HepG2 (cell line): Measurements from ENCODE around the gene PTGDR2. TPM values are rescaled to one million over a fixed set of nuclear protein-coding genes. Genes with fewer than 3 reads are reported as not detected.

Source experiments
- ATAC-seq: fragments of 200-7000 bp; cut with Tn5 transposase; 3 replicates; pipeline ENCODE4 v1.9.1; 2020; ENCODE audit warnings: mild to moderate bottlenecking, moderate library complexity
- BruUV-seq: library from RNA; stranded (reverse); fragments of 400-500 nt; replicated peaks from 2 replicates; lab custom pipeline; 2021; lab: Mats Ljungman, UMichigan
- CTCF ChIA-PET: fragments of 300-600 bp; formaldehyde crosslinking; extraction: SDS; loops from one replicate; lab custom pipeline; 2021; ENCODE audit warnings: low total read pairs, inconsistent platforms, low intra/inter-chr PET ratio; lab: Yijun Ruan, JAX
- POLR2A ChIA-PET: fragments of 350-600 bp; sonication (Branson Sonifier 250); formaldehyde crosslinking; loops from one replicate; lab custom pipeline; 2020; ENCODE audit warnings: antibody characterized with exemption, inconsistent platforms; lab: Yijun Ruan, JAX
- DNase-seq: peaks from one replicate; pipeline ENCODE4 v3.0.0-alpha.2; 2015; ENCODE audit warnings: low spot score
- FAIRE-seq: peaks from 3 replicates; lab custom pipeline; 2011; peaks lifted over from hg19 to GRCh38; lab: Jason Lieb, UNC
- H2AFZ ChIP-seq: one replicate; pipeline ENCODE4 v1.6.1; 2011; ENCODE audit warnings: low read length, inconsistent platforms
- H3K27ac ChIP-seq: fragments of 300-600 bp; 3 replicates; pipeline ENCODE4 v1.8.0; 2011; ENCODE audit warnings: mixed run types, mild to moderate bottlenecking, mixed read lengths, low read length, inconsistent platforms; ENCODE audit not compliant: insufficient read depth; ENCODE audit errors: extremely low read length
- H3K27me3 ChIP-seq, 2 experiments: fragments of 200-600 bp in 1 of 2; 2 replicates in 1 of 2; 3 replicates in 1 of 2; pipeline versions ENCODE4 v1.6.0 to v1.8.0; 2011; ENCODE audit warnings: low read length in 2 of 2, mild to moderate bottlenecking in 2 of 2, moderate library complexity in 2 of 2, inconsistent platforms in 1 of 2; ENCODE audit not compliant: insufficient read depth in 2 of 2, control insufficient read depth in 1 of 2
- H3K36me3 ChIP-seq, 2 experiments: fragments of 200-600 bp in 1 of 2; replicated peaks in 1 of 2; 2 replicates in 1 of 2; 3 replicates in 1 of 2; pipeline versions ENCODE4 v1.5.1 to v1.8.0; 2011; ENCODE audit warnings: low read length in 2 of 2, inconsistent platforms in 1 of 2; ENCODE audit not compliant: insufficient read depth in 2 of 2, control insufficient read depth in 1 of 2
- H3K4me1 ChIP-seq: 2 replicates; pipeline ENCODE4 v1.5.1; 2012; ENCODE audit warnings: low read length, inconsistent platforms; ENCODE audit not compliant: insufficient read depth
- H3K4me2 ChIP-seq: 2 replicates; pipeline ENCODE4 v1.6.0; 2011; ENCODE audit warnings: low read depth, low read length, inconsistent platforms
- H3K4me3 ChIP-seq, 3 experiments: fragments of 200-600 bp in 1 of 3; sonication (generic), shearing (Covaris generic) in 1 of 3; replicated peaks in 1 of 3; 2 replicates each; pipeline ENCODE4 v1.5.1; 2011 to 2016; ENCODE audit warnings: low read length in 3 of 3, inconsistent platforms in 2 of 3, low read depth in 2 of 3, mild to moderate bottlenecking in 2 of 3, control low read depth in 1 of 3, mixed read lengths in 1 of 3; ENCODE audit not compliant: insufficient read depth in 1 of 3
- H3K79me2 ChIP-seq: one replicate; pipeline ENCODE4 v1.6.1; 2011; ENCODE audit warnings: low read length, inconsistent platforms; ENCODE audit not compliant: insufficient read depth
- H3K9ac ChIP-seq: 2 replicates; pipeline ENCODE4 v1.6.0; 2011; ENCODE audit warnings: mild to moderate bottlenecking, low read depth, low read length, inconsistent platforms; ENCODE audit not compliant: insufficient read depth
- H3K9me3 ChIP-seq: 2 replicates; pipeline ENCODE4 v1.5.1; 2012; ENCODE audit warnings: mild to moderate bottlenecking, low read length
- H4K20me1 ChIP-seq: 2 replicates; pipeline ENCODE4 v1.6.0; 2011; ENCODE audit warnings: inconsistent platforms, mild to moderate bottlenecking, low read length, moderate library complexity; ENCODE audit not compliant: insufficient read depth
- AHR ChIP-seq: IDR thresholded peaks from 2 replicates; pipeline ENCODE4 v1.6.1; 2018; ENCODE audit warnings: missing genetic modification reagents, missing compliant biosample characterization
- ATF2 ChIP-seq: sonication (generic); formaldehyde crosslinking; IDR thresholded peaks from 2 replicates; pipeline ENCODE4 v1.4.0; 2020; ENCODE audit warnings: missing genetic modification reagents
- CREM ChIP-seq, 2 experiments: sonication (generic) in 1 of 2; formaldehyde crosslinking in 1 of 2; IDR thresholded peaks; 2 replicates each; pipeline versions ENCODE4 v1.4.0 to v1.6.1; 2016 to 2020; ENCODE audit warnings: antibody characterized with exemption in 1 of 2, mild to moderate bottlenecking in 1 of 2, missing genetic modification reagents in 1 of 2
- EED ChIP-seq: sonication (generic); formaldehyde crosslinking; IDR thresholded peaks from 2 replicates; pipeline ENCODE4 v1.5.0; 2020; ENCODE audit warnings: mild to moderate bottlenecking, missing genetic modification reagents
- EHMT2 ChIP-seq: fragments of 200-600 bp; sonication (generic); IDR thresholded peaks from 2 replicates; pipeline ENCODE4 v1.7.0; 2017; ENCODE audit warnings: antibody characterized with exemption, low read depth, low read length, borderline replicate concordance
- GATAD1 ChIP-seq: IDR thresholded peaks from 2 replicates; pipeline ENCODE4 v1.6.1; 2016; ENCODE audit warnings: missing genetic modification reagents, missing compliant biosample characterization
- KDM2A ChIP-seq: sonication (generic); formaldehyde crosslinking; IDR thresholded peaks from 2 replicates; pipeline ENCODE4 v1.4.0; 2020; ENCODE audit warnings: low read depth, missing genetic modification reagents, borderline replicate concordance
- MAFG ChIP-seq: sonication (generic); formaldehyde crosslinking; IDR thresholded peaks from 2 replicates; pipeline ENCODE4 v1.5.1; 2020; ENCODE audit warnings: mild to moderate bottlenecking, missing genetic modification reagents
- MYNN ChIP-seq: sonication (generic); formaldehyde crosslinking; IDR thresholded peaks from 2 replicates; pipeline ENCODE4 v1.4.0; 2020; ENCODE audit warnings: mild to moderate bottlenecking, low read depth, missing genetic modification reagents
- SMC3 ChIP-seq: IDR thresholded peaks from 2 replicates; pipeline ENCODE4 v1.6.1; 2011; ENCODE audit warnings: low read length, improper control_type of control experiment
- SOX6 ChIP-seq, 2 experiments: fragments of 450-650 bp in 1 of 2; sonication (generic) in 1 of 2; formaldehyde crosslinking in 1 of 2; IDR thresholded peaks; 2 replicates each; pipeline versions ENCODE4 v1.4.0 to v1.6.1; 2017 to 2020; ENCODE audit warnings: antibody characterized with exemption in 1 of 2, mild to moderate bottlenecking in 1 of 2, missing genetic modification reagents in 1 of 2
- STAG1 ChIP-seq: sonication (generic); formaldehyde crosslinking; IDR thresholded peaks from 2 replicates; pipeline ENCODE4 v1.4.0; 2020; ENCODE audit warnings: missing genetic modification reagents
- XRCC5 ChIP-seq: fragments of 200-400 bp; formaldehyde crosslinking; optimal IDR thresholded peaks from 2 replicates; pipeline ENCODE3; 2017; ENCODE audit warnings: mild to moderate bottlenecking, low read length
- ZFX ChIP-seq: sonication (generic); formaldehyde crosslinking; IDR thresholded peaks from 2 replicates; pipeline ENCODE4 v1.4.0; 2020; ENCODE audit warnings: mild to moderate bottlenecking, low read depth, missing genetic modification reagents, moderate library complexity
- ZNF446 ChIP-seq: sonication (generic); formaldehyde crosslinking; IDR thresholded peaks from 2 replicates; pipeline ENCODE4 v1.5.0; 2020; ENCODE audit warnings: mild to moderate bottlenecking, missing genetic modification reagents
- ZNF510 ChIP-seq: sonication (generic); formaldehyde crosslinking; IDR thresholded peaks from 2 replicates; pipeline ENCODE4 v1.4.0; 2020; ENCODE audit warnings: low read depth, mild to moderate bottlenecking, missing genetic modification reagents
- ZNF549 ChIP-seq: sonication (generic); formaldehyde crosslinking; IDR thresholded peaks from 2 replicates; pipeline ENCODE4 v1.5.0; 2020; ENCODE audit warnings: missing genetic modification reagents
- ZNF883 ChIP-seq: sonication (generic); formaldehyde crosslinking; IDR thresholded peaks from 2 replicates; pipeline ENCODE4 v1.5.1; 2020; ENCODE audit warnings: mild to moderate bottlenecking, missing genetic modification reagents; ENCODE audit errors: not compliant biosample characterization
- WGBS: methylation state at CpG from one replicate; pipeline ENCODE4 v1.1.6; 2017; ENCODE audit warnings: low lambda C conversion rate; 5-methylcytosine and 5-hydroxymethylcytosine counted together
- in situ Hi-C: cut with HindIII; loops from 2 replicates; pipeline ENCODE4 v1.10.0; 2017; ENCODE audit warnings: low pct_unique_long_range_greater_than_20kb; ENCODE audit not compliant: extremely low pct_ligation_motif_present
- intact Hi-C: fragments of 100-400 bp; cut with micrococcal nuclease; formaldehyde crosslinking; loops from one replicate; pipeline ENCODE4 v1.10.0; 2022; ENCODE audit not compliant: unreplicated experiment
- polyA plus RNA-seq, 8 experiments: library from polyadenylated mRNA; depleted of rRNA in 3 of 8; stranded (reverse) in 7 of 8; unstranded in 1 of 8; fragments of >200 nt; fragmentation: Illumina TruSeq in 4 of 8; extraction: Trizol in 4 of 8; gene quantifications; 2 replicates each; pipeline versions ENCODE4 v1.2.1 to v1.2.3, GENCODE V29; 2011 to 2016; ENCODE audit warnings: low read depth in 4 of 8, missing spikeins in 1 of 8, mixed read lengths in 1 of 8; ENCODE audit not compliant: insufficient read depth in 1 of 8
- total RNA-seq, 5 experiments: library from RNA; depleted of rRNA; stranded (reverse); fragments of >200 nt; fragmentation: Illumina TruSeq; extraction: Trizol; gene quantifications; 2 replicates each; pipeline ENCODE4 v1.2.3, GENCODE V29; 2016; ENCODE audit warnings: low read depth in 1 of 5
- TF ChIP-seq, protein P1 (sequence below): IDR thresholded peaks from 2 replicates; pipeline ENCODE4 v1.6.1; 2012; ENCODE audit warnings: low read length, improper control_type of control experiment

The PTGDR2 gene
- total and polyA plus RNA-seq, 2 of the 13 experiments (the other 11 are each of a cell fraction or from before 2014, with no cell fraction given), result 1.9 to 2.5 TPM

GRCh38 chr11:60831143-60831500, 24.6 kb downstream of the PTGDR2 start (continued):
- peak; percentile 50 for TF ChIP-seq XRCC5
- TF ChIP-seq SMC3, result peak; percentile 99
- TF ChIP-seq EHMT2, result no peak
- no peak for TF ChIP-seq GATAD1 (CRISPR knock-in tag)
- peak; percentile 24 for TF ChIP-seq ZNF883 (CRISPR knock-in tag)
- TF ChIP-seq AHR (CRISPR knock-in tag), result peak; percentile 61; the same call in 1 of the 2 replicates
- TF ChIP-seq KDM2A (CRISPR knock-in tag), result peak; percentile 66; the same call in 1 of the 2 replicates
- 0 out of 2 replicates have a peak, but pooled peaks have one; percentile 52 for TF ChIP-seq ATF2 (CRISPR knock-in tag)
- peak; percentile 99 for TF ChIP-seq STAG1
- TF ChIP-seq MYNN (CRISPR knock-in tag), result no peak
- TF ChIP-seq ZNF510, result no peak

DNA sequence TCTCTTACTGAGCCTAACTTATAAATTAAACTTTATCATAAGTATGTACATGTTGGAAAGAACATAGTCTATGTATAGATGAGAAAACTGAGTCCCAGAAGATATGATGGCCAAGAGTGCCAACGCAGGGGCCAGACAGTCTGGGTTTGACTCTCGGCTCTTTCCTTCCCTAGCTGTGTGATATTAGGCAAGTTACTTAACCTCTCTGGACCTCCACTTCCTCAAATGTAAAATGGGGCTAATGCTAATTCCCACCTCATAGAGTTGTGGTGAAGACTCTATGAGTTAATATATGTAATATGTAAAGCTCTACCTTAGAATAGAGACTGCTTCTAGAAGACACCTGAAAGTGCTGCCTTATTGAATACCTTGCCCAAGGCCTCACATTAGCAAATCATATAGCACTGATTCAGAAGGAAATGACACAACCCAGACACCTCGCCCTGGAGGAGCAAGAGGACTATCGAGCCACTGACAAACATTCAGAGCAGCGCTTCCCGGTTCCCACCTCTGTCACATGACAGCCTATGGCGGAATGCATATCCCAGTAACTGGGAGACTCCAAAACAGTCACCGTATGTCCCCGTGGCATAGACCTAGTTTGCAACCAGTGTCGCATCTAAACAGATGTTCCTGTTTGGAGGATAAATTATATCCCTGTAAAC, 25.1 kb downstream of the PTGDR2 start:
- 5% methylated on average over 6 of the region's 10 CpGs for WGBS
- Histone ChIP-seq H3K79me2 (no peaks in the 10 kb centered on the region), H3K4me2 (no peak overlapping the region), H3K27me3 (peaks cover 0 to 16% of the 10 kb centered on the region in 2 experiments; a peak in 2 of 5 replicates), H3K27ac (no peak overlapping the region), H3K36me3 (no peaks in the 10 kb centered on the region), H3K4me3 (no peak overlapping the region), H2AFZ (no peak overlapping the region), H3K9ac (no peak overlapping the region), H4K20me1 (no peaks in the 10 kb centered on the region), H3K4me1 (peaks cover 12% of the 10 kb centered on the region; the same call in 1 of the 2 replicates), H3K9me3 (no peaks in the 10 kb centered on the region)
- BruUV-seq, result no TSS peak
- no peak for FAIRE-seq
- peak; percentile 20; the same call in 2 of the 3 replicates for ATAC-seq
- CTCF ChIA-PET, result interaction anchor here (0.9 to 5.3 kb wide), 4 partner anchors 26 to 343 kb away, joined by 3 to 81 read pairs (median 12); no protein-coding TSS in a partner anchor
- POLR2A ChIA-PET, result interaction anchor here (0.6 to 2.2 kb wide), 2 partner anchors 57 to 59 kb away, joined by 3 to 13 read pairs; no protein-coding TSS in a partner anchor
- in situ Hi-C loops (loop anchor here (5.0 kb wide), 1 partner anchor 62 kb away; no protein-coding TSS in a partner anchor), intact Hi-C loops (loop anchor here (1.0 kb wide), 2 partner anchors 57 to 69 kb away; no protein-coding TSS in a partner anchor)
- no peak for DNase-seq
- TF ChIP-seq, protein P1, sequence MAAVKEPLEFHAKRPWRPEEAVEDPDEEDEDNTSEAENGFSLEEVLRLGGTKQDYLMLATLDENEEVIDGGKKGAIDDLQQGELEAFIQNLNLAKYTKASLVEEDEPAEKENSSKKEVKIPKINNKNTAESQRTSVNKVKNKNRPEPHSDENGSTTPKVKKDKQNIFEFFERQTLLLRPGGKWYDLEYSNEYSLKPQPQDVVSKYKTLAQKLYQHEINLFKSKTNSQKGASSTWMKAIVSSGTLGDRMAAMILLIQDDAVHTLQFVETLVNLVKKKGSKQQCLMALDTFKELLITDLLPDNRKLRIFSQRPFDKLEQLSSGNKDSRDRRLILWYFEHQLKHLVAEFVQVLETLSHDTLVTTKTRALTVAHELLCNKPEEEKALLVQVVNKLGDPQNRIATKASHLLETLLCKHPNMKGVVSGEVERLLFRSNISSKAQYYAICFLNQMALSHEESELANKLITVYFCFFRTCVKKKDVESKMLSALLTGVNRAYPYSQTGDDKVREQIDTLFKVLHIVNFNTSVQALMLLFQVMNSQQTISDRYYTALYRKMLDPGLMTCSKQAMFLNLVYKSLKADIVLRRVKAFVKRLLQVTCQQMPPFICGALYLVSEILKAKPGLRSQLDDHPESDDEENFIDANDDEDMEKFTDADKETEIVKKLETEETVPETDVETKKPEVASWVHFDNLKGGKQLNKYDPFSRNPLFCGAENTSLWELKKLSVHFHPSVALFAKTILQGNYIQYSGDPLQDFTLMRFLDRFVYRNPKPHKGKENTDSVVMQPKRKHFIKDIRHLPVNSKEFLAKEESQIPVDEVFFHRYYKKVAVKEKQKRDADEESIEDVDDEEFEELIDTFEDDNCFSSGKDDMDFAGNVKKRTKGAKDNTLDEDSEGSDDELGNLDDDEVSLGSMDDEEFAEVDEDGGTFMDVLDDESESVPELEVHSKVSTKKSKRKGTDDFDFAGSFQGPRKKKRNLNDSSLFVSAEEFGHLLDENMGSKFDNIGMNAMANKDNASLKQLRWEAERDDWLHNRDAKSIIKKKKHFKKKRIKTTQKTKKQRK, result no peak
- TF ChIP-seq ZNF549 (no peak), MAFG (CRISPR knock-in tag) (no peak), ZNF446 (CRISPR knock-in tag) (no peak), EED (CRISPR knock-in tag) (no peak), SOX6 (IDR thresholded peaks at IDR 0.05) (no peak), SOX6 (CRISPR knock-in tag; IDR thresholded peaks at IDR 0.05) (no peak), ZFX (CRISPR knock-in tag) (no peak), CREM (IDR thresholded peaks at IDR 0.05) (no peak), CREM (CRISPR knock-in tag; IDR thresholded peaks at IDR 0.05) (no peak)
